ENCODE results near the gene TSHZ2. TPM values are rescaled to one million over a fixed set of nuclear protein-coding genes. Genes with fewer than 3 reads are reported as not detected.

The TSHZ2 gene
- total and polyA plus RNA-seq, 9 of the 15 experiments (the other 6 are each of a cell fraction or from before 2014, with no cell fraction given): 0.03 to 0.20 (median 0.05) TPM; not detected in 4

- TF ChIP-seq GTF3C2 (IDR thresholded peaks at IDR 0.05; ENCODE audit: borderline replicate concordance, extremely low read depth, insufficient read length): no peak
- TF ChIP-seq ZFP36 (IDR thresholded peaks at IDR 0.05; ENCODE audit: low read depth, low read length, partially characterized antibody): no peak
- no peak for TF ChIP-seq CCAR2 (IDR thresholded peaks at IDR 0.05; ENCODE audit: low read depth, low read length)
- TF ChIP-seq HDGF (IDR thresholded peaks at IDR 0.05): no peak
- no peak for TF ChIP-seq RB1 (IDR thresholded peaks at IDR 0.05; ENCODE audit: low read depth)
- no peak for TF ChIP-seq GABPA (tag; conservative IDR thresholded peaks at IDR 0.05; ENCODE audit: low read depth)
- no peak for TF ChIP-seq SREBF2 (CRISPR knock-in tag; IDR thresholded peaks at IDR 0.05)
These were observed 99.7 kb downstream of the TSHZ2 start (continued) for GRCh38 chr20:53071833-53072232.

GRCh38 chr20:53072923-53073579 is 100.9 kb downstream of the TSHZ2 start:
- in situ Hi-C loops (cut with MboI) (no loop called here), intact Hi-C loops (cut with micrococcal nuclease) (no loop called here)
- Histone ChIP-seq H2AFZ (ENCODE audit: low read depth, low read length) (no peak overlapping the region), H4K20me1 (replicated peaks; ENCODE audit: control insufficient read depth, insufficient read depth, low read length) (no peaks in the 10 kb centered on the region), H3K4me3 (no peak overlapping the region), H3K79me2 (ENCODE audit: control insufficient read depth, insufficient read depth, low read length) (no peaks in the 10 kb centered on the region), H3K9me3 (replicated peaks; ENCODE audit: control insufficient read depth, insufficient read depth, low read depth, low read length) (no peaks in the 10 kb centered on the region), H3K9me1 (ENCODE audit: control insufficient read depth, insufficient read depth, low read length) (no peaks in the 10 kb centered on the region), H3K9ac (ENCODE audit: insufficient read depth in 1 of 2, low read depth in 2 of 2, low read length in 2 of 2) (no peak overlapping the region), H3K4me2 (ENCODE audit: insufficient read depth, low read length) (no peak overlapping the region), H3K27me3 (ENCODE audit: control insufficient read depth in 2 of 2, insufficient read depth in 2 of 2, low read length in 2 of 2) (peaks cover 2 to 9% of the 10 kb centered on the region in 2 experiments; a peak in 2 of 5 replicates), H3K4me1 (replicated peaks in 1 of 2; ENCODE audit: control insufficient read depth in 2 of 2, insufficient read depth in 2 of 2, low read length in 2 of 2) (no peaks in the 10 kb centered on the region), H3K27ac (ENCODE audit: extremely low read depth, low read depth, low read length) (no peak overlapping the region), H3K36me3 (ENCODE audit: control insufficient read depth, insufficient read depth, low read length) (no peaks in the 10 kb centered on the region)
- DNase-seq (ENCODE audit: extremely low read depth in 1 of 4, low spot score in 3 of 4) (no peak), FAIRE-seq (no peak), ATAC-seq (no peak)
- BruUV-seq (replicated peaks): no TSS peak
- ChIA-PET POLR2A (no interaction called here), CTCF (ENCODE audit: low intra/inter-chr PET ratio) (no interaction called here)
- TF ChIP-seq PCBP2 (IDR thresholded peaks at IDR 0.05; ENCODE audit: low read depth, low read length, poor library complexity, severe bottlenecking) (peak; percentile 42), YBX1 (IDR thresholded peaks at IDR 0.05) (no peak)
- WGBS (ENCODE audit: insufficient coverage, low coverage, missing lambda C conversion rate): no CpG with 5 or more reads among the region's 1 CpG
